Vagina (tissue), 2 donors: ENCODE data around the gene TBC1D21. TPM values are rescaled to one million over a fixed set of nuclear protein-coding genes. Genes with fewer than 3 reads are reported as not detected.

Source experiments
- DNase-seq, 2 donors: peaks; one replicate each; pipeline ENCODE4 v3.0.0-alpha.2; 2017; ENCODE audit errors: extremely low spot score in 2 of 2
- H3K27ac ChIP-seq: fragments of 200-600 bp; sonication (generic); one replicate; pipeline ENCODE4 v1.5.1; 2019
- H3K27me3 ChIP-seq: fragments of 200-600 bp; sonication (generic); one replicate; pipeline ENCODE4 v1.5.1; 2019
- H3K36me3 ChIP-seq, 2 donors: fragments of 200-600 bp; sonication (generic); one replicate each; pipeline ENCODE4 v1.5.1; 2017 to 2019
- H3K4me1 ChIP-seq: fragments of 200-600 bp; sonication (generic); one replicate; pipeline ENCODE4 v1.5.1; 2019
- H3K4me3 ChIP-seq, 2 donors: fragments of 200-600 bp; sonication (generic); 1 replicate in 1 of 2; 2 replicates in 1 of 2; pipeline ENCODE4 v1.5.1; 2016 to 2019
- H3K9me3 ChIP-seq: fragments of 200-600 bp; sonication (generic); one replicate; pipeline ENCODE4 v1.5.1; 2019
- POLR2A ChIP-seq, 2 donors: fragments of 450-650 bp; IDR thresholded peaks; one replicate each; pipeline ENCODE4 v1.6.1; 2017; ENCODE audit warnings: antibody characterized with exemption in 2 of 2, mild to moderate bottlenecking in 2 of 2, moderate library complexity in 2 of 2
- POLR2AphosphoS5 ChIP-seq, 2 donors: sonication (generic); formaldehyde crosslinking; IDR thresholded peaks; one replicate each; pipeline ENCODE4 v1.9.0; 2017; ENCODE audit warnings: antibody characterized with exemption in 2 of 2, mild to moderate bottlenecking in 2 of 2, low read depth in 1 of 2; ENCODE audit not compliant: insufficient read depth in 1 of 2
- intact Hi-C: fragments of 100-400 bp; cut with DNase I; formaldehyde crosslinking; loops from one replicate; pipeline ENCODE4 v1.15.1; 2023
- total RNA-seq: library from RNA; depleted of rRNA; stranded (reverse); fragments of >200 nt; gene quantifications from one replicate; pipeline ENCODE4 v1.2.3, GENCODE V29; 2016
- TF ChIP-seq, protein P1 (sequence below), 3 experiments: fragments of 450-650 bp in 2 of 3; fragments of 200-600 bp in 1 of 3; sonication (generic) in 1 of 3; IDR thresholded peaks; one replicate each; pipeline ENCODE4 v1.5.1; 2017 to 2019; ENCODE audit warnings: antibody characterized with exemption in 3 of 3, mild to moderate bottlenecking in 2 of 3, moderate library complexity in 2 of 3

TBC1D21 gene
- total RNA-seq, 1 donor from 2014 or later = not detected

DNA sequence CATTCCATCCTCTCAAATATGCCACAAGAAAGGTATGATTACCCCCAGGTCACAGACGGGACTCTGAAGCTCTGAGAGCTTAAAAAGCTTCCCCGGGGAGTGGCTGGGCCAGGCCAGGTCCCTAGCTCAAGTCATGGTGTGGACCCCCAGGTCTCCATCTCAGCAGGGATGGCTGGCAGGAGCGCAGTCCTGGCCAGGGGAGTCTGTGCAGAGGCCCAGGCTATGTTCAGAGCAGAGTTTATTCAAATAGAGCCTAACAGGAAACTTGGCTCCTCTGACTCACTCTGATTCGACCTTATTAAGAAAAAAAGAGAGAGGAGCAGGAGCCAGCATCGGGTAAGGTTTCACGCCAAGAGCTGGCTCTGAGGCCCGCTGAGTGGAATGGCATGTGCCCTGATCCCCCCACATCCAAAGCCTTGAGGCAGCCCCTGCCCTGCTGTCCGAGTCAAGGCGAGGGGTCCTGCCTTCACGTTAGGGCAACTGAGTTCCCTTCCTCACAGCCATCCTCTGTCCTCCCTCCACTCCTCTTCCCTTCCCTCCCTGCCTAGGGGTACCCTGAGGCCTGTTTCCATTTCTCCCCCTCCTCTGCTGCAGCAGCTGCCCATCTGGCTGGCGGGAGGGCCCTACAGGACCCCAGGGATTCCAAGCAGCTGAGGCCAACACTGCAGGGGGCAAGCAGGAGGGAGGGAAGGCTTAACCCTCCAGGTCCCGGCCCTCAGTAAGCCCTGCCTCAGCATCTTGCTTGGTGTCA, 51.0 kb downstream of the TBC1D21 start:
- Histone ChIP-seq H3K36me3 (no peaks in the 10 kb centered on the region), H3K9me3 (no peaks in the 10 kb centered on the region), H3K4me1 (peaks cover 68% of the 10 kb centered on the region), H3K27me3 (no peaks in the 10 kb centered on the region), H3K4me3 (no peak overlapping the region), H3K27ac (peak overlapping the region; percentile 87)
- DNase-seq = no peak
- TF ChIP-seq POLR2A (IDR thresholded peaks at IDR 0.05) (no peak), POLR2AphosphoS5 (IDR thresholded peaks at IDR 0.05; ENCODE audit: insufficient read depth in 1 of 2, low read depth in 1 of 2) (peak; percentile 57 to 75)
- TF ChIP-seq, protein P1, sequence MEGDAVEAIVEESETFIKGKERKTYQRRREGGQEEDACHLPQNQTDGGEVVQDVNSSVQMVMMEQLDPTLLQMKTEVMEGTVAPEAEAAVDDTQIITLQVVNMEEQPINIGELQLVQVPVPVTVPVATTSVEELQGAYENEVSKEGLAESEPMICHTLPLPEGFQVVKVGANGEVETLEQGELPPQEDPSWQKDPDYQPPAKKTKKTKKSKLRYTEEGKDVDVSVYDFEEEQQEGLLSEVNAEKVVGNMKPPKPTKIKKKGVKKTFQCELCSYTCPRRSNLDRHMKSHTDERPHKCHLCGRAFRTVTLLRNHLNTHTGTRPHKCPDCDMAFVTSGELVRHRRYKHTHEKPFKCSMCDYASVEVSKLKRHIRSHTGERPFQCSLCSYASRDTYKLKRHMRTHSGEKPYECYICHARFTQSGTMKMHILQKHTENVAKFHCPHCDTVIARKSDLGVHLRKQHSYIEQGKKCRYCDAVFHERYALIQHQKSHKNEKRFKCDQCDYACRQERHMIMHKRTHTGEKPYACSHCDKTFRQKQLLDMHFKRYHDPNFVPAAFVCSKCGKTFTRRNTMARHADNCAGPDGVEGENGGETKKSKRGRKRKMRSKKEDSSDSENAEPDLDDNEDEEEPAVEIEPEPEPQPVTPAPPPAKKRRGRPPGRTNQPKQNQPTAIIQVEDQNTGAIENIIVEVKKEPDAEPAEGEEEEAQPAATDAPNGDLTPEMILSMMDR (IDR thresholded peaks at IDR 0.05) = no peak
- intact Hi-C loops = loop anchor here (2.0 kb wide), 1 partner anchor 26 kb away; no protein-coding TSS in a partner anchor

DNA sequence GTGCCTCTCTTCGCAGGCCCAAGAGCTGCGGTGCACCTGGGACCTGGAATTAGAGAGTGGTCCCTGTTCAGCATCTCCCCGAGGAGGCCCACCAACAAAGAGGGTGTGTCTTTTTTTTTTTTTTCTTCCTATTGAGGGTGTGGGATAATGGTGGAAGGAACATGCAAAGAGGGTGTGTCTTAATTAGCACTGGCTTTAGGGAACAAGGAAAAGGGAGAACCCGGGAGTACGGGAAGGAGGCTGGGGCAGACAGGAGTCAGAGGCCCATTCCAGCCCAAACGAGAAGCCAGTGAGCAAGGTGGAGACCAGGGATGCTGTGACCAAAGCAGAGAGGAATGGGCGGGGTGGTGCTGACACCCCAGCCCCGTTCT, 52.5 kb downstream of the TBC1D21 start:
- TF ChIP-seq, protein P1 (IDR thresholded peaks at IDR 0.05) = no peak
- TF ChIP-seq POLR2AphosphoS5 (IDR thresholded peaks at IDR 0.05; ENCODE audit: insufficient read depth in 1 of 2, low read depth in 1 of 2) (no peak), POLR2A (IDR thresholded peaks at IDR 0.05) (no peak)
- no peaks in the 10 kb centered on the region for H3K36me3 ChIP-seq
- H3K9me3 ChIP-seq = no peaks in the 10 kb centered on the region
- H3K4me1 ChIP-seq = peaks cover 83% of the 10 kb centered on the region
- H3K27ac ChIP-seq = peak overlapping the region; percentile 87
- intact Hi-C loops = loop anchor here (2.0 kb wide), 1 partner anchor 25 kb away; no protein-coding TSS in a partner anchor
- no peaks in the 10 kb centered on the region for H3K27me3 ChIP-seq
- peak overlapping the region; percentile 72 to 75 for H3K4me3 ChIP-seq
- no peak for DNase-seq

DNA sequence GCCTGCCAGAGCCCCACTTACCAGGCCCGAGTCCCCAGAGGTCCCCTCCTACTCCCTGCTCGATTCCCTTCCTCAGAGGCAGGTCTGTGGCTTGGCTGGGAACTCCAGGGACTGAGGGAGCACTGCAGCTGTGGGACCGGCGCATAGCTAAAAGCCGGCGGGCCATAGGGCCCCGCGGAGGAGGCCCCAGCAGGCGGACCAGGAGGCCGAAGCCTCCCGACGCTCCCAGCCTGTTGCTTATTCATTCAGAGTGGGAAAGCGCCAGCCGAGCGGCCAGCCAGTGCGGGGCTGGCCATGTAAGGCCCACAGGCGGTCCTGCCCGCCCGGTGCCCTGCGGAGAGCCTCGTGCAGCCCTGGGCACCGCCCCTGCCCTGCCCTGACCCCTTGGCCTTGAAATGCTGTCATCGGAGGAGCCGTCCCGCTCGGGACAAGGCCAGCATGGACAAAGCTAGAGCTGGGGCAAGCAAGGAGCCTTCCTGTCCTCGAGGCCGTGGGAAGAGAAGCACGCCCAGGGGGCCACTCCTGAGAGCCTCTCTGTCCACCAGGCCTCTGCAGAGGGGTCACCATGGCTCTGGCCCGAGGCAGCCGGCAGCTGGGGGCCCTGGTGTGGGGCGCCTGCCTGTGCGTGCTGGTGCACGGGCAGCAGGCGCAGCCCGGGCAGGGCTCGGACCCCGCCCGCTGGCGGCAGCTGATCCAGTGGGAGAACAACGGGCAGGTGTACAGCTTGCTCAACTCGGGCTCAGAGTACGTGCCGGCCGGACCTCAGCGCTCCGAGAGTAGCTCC, 53.0 kb downstream of the TBC1D21 start, which contains the start of gene LOXL1:
Gene LOXL1 (plus strand): TSS at position 244 of the 784 bp plus-strand sequence. CDS start 322 bp downstream, at position 566.
- intact Hi-C loops = no loop called here
- peaks cover 86% of the 10 kb centered on the region for H3K4me1 ChIP-seq
- H3K27ac ChIP-seq = peak within 1 kb of the TSS; percentile 87
- no peaks in the 10 kb centered on the region for H3K36me3 ChIP-seq
- TF ChIP-seq, protein P1 (IDR thresholded peaks at IDR 0.05) = no peak
- peak in 1 of 2 donors; percentile 78 for TF ChIP-seq POLR2A (IDR thresholded peaks at IDR 0.05)
- peak in 1 of 2 donors; percentile 94 for TF ChIP-seq POLR2AphosphoS5 (IDR thresholded peaks at IDR 0.05; ENCODE audit: insufficient read depth in 1 of 2, low read depth in 1 of 2)
- no peaks in the 10 kb centered on the region for H3K9me3 ChIP-seq
- no peaks in the 10 kb centered on the region for H3K27me3 ChIP-seq
- DNase-seq = no peak
- H3K4me3 ChIP-seq = peak within 1 kb of the TSS; percentile 72 to 75

DNA sequence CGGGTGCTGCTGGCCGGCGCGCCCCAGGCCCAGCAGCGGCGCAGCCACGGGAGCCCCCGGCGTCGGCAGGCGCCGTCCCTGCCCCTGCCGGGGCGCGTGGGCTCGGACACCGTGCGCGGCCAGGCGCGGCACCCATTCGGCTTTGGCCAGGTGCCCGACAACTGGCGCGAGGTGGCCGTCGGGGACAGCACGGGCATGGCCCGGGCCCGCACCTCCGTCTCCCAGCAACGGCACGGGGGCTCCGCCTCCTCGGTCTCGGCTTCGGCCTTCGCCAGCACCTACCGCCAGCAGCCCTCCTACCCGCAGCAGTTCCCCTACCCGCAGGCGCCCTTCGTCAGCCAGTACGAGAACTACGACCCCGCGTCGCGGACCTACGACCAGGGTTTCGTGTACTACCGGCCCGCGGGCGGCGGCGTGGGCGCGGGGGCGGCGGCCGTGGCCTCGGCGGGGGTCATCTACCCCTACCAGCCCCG, 53.7 kb downstream of the TBC1D21 start:
- Histone ChIP-seq H3K4me3 (peak overlapping the region; percentile 72 to 75), H3K9me3 (no peaks in the 10 kb centered on the region), H3K36me3 (no peaks in the 10 kb centered on the region), H3K4me1 (peaks cover 80% of the 10 kb centered on the region), H3K27me3 (no peaks in the 10 kb centered on the region), H3K27ac (peak overlapping the region; percentile 87)
- TF ChIP-seq POLR2A (IDR thresholded peaks at IDR 0.05) (no peak), POLR2AphosphoS5 (IDR thresholded peaks at IDR 0.05; ENCODE audit: insufficient read depth in 1 of 2, low read depth in 1 of 2) (no peak)
- TF ChIP-seq, protein P1 (IDR thresholded peaks at IDR 0.05) = no peak
- no peak for DNase-seq
- intact Hi-C loops = no loop called here
